GM19395 (cell line): Measurements from ENCODE around the gene ANAPC4.
"Not testable (repeated sequence)": the region's sequence is repeated elsewhere in the genome, so short reads cannot be mapped to it uniquely, and the experiment has no call there.

Source experiments
- ATAC-seq: cut with Tn5 transposase; IDR thresholded peaks from one replicate; pipeline ENCODE4 v1.9.1; 2021; ENCODE audit warnings: mild to moderate bottlenecking, moderate library complexity; ENCODE audit not compliant: unreplicated experiment

ANAPC4 gene

DNA sequence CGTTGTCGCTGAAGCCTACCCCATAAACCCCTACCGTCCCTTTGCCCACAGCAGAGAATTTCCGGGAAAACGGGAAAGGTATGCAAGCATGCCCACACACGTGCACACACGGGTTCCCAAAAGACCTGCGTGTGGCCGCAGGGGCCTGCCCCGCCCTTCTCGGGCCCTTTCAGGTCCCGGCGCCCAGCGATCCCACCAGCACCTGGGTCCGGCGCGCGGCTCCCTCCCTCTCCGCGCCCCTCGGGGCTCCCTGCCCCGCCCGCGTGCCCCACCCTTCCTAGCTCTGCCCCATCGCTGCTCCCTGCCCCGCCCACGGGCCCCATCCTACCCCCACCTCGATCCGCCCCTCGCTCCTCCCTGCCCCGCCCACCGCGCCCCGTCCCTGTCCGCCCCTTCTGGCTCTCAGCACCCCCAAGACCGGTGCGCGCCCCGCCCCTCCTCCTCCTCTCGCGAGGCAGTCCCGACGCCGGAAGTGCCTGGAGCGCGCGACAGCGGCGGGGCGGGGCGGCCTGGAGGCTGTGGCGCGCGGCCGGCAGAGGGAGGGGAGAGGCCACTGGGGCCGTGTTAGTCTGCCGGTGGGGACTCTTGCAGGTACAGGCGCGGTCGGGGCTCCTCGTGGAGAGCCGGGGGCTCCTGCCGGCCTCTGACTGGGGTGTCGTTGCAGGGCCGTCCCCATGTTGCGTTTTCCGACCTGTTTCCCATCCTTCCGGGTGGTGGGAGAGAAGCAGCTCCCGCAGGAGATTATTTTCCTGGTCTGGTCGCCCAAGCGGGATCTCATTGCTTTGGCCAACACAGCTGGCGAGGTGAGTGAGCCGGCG is at the start of gene ANAPC4:
TSS of gene ANAPC4 (plus strand) at position 510 of the 818 bp plus-strand sequence. CDS start at position 675, 165 bp downstream.
- peak; percentile 91 for ATAC-seq

GRCh38 chr4:25328463-25328862 is 48.6 kb upstream of the ANAPC4 start:
- ATAC-seq, result not testable (repeated sequence)

GRCh38 chr4:25330335-25330734 is 46.7 kb upstream of the ANAPC4 start:
- ATAC-seq, result no peak

DNA sequence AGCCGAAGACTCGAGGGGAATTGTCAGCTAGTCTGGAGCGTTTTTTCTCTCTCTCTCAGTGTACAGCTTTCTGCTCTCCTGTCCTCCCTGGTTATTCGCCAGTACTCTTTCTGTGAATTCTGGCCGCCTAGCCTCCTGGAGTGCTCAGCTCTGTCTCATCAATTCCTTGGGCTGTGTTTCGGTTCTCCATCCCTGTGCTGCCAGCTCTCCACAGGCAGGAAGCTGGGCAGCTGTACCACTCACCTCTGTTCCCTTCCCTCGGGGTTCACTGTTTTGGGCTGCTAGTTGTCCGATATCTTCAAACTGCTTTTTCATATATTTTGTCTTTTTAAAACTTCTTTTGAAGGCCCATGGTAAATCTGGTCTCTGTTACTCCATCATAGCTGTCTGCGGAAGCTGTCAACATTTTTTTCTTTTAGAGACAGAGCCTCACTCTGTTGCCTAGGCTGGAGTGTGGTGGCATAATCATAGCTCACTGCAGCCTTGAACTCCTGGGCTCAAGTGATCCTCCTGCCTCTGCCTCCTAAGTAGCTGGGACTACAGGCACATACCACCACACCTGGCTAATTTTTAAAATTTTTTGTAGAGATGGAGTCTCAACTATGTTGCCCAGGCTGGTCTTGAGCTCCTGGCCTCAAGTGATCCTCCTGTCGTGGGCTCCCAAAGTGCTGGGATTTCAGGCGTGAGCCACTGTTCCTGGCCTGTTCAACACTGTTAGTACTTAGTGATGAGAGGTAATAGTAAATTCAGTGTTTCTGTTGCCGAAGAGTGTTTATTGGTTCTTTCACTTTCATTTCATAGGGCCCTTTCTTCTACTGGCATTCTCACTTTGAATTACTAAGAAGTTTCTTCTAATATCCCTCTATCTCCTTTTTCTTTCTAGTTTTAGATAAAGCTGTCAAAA is 45.9 kb upstream of the ANAPC4 start:
- ATAC-seq, result peak; percentile 91

DNA sequence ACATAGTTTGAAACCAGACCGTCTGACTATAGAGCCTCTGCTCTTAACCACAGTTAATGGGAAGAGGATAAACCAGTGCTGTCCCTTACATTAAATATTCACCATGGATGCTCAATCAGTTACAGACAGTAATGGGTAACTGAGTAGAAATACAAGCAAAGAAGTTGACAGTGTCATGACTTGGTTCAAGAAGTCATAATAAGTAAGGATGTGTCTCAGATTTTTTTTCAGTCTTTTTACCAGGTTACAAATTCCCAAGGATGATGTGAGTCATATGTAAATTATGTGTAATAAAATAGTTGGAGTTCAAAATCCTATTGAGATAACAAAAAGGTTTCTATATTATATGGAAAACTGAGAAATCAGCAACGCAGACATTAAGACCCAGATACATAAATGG is 33.4 kb upstream of the ANAPC4 start:
- ATAC-seq, result no peak

DNA sequence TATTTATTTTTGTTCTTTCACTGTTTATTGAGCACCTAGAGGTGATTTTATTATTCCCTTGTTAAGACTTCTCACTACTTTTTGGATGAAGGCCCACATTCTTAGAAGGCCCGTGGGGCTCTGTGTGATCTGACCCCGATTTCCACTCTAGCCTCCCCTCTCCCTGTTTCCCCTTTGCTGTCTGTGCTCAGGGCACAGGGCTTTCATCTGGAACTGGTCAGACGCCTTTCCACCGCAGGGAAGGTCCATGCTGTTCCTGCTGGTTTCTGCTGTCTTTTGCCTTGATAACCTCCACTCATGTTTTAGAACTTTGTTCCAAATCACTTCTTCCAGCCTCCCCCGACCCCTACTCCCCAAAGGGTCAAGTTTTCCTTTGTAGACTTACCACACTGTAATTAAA is 31.3 kb upstream of the ANAPC4 start:
- no peak for ATAC-seq

GRCh38 chr4:25346913-25347312 is 30.1 kb upstream of the ANAPC4 start:
- peak; percentile 87 for ATAC-seq

DNA sequence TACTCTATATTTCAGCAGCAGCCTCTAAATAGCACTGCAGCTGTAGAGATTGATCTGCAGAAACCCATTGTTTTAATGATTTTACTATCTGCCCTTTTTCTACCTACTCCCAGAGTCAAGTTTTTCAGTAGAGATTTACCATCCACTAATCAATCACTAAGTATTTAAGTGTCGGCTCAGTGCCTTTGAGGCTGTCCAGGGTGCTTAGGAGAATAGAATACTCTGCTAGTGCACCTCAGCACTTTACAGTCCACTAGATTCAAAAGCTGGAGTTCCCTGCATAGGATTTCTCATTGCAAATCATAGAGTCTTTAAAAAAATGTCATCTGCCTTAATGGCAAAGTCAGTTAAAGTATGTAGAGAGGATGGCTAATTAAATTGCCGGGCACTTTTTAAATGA is 29.6 kb upstream of the ANAPC4 start:
- ATAC-seq, result no peak

- no peak for ATAC-seq
Measured at GRCh38 chr4:25347971-25348370, 29.1 kb upstream of the ANAPC4 start.

DNA sequence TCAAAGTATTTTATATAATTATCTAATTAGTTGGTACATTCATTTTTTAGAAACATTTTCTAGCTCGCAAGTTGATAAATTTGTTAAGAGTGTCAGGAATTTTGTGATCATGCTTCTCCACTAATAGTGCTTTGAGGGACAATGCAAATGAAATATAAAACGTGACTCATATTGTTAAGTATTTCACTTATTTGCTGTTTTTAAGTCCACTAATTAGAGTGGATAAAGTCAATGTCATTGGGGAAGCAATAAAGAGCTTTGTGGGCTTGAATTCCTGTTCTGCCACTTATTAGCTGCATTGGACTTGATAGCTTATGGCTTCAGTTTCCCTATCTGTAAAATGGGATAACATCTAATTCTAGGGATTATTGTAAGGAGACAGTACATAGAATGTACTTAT is 26.5 kb upstream of the ANAPC4 start:
- no peak for ATAC-seq

DNA sequence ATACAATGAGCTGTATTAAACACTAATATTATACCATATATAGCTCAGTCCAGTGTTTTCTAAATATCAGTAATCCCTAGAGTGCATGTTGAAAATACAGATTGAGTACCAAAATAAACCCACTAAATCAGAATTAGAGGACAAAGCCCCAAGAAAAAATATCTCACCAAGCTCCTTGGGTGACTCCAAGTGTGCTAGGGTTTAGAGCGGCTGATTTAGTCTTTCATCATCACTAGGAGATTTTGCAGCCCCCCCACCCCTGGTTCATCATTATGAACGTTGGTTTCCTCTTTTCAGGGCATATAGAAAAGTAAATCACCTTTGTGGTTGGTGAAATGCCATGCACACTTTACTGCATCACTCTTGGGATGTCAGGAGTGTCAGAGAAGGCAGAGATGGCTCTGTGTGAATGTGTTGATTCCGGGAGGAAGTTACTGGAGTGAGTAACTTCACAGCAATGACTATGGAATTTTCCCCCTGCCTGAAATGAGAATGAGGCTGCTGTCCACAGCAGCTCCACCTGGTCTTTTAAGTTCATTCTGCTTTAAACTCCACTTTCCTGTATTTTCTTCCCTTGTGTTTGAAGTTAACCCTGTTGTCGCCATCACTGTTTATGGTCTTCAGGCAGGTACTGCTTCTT is 25.2 kb upstream of the ANAPC4 start:
- no peak for ATAC-seq

GRCh38 chr4:25356068-25356467 is 21.0 kb upstream of the ANAPC4 start:
- no peak for ATAC-seq

GRCh38 chr4:25358515-25359275 is 18.4 kb upstream of the ANAPC4 start:
- ATAC-seq, result no peak

- ATAC-seq, result no peak
Measured at GRCh38 chr4:25361253-25361652, 15.8 kb upstream of the ANAPC4 start.

DNA sequence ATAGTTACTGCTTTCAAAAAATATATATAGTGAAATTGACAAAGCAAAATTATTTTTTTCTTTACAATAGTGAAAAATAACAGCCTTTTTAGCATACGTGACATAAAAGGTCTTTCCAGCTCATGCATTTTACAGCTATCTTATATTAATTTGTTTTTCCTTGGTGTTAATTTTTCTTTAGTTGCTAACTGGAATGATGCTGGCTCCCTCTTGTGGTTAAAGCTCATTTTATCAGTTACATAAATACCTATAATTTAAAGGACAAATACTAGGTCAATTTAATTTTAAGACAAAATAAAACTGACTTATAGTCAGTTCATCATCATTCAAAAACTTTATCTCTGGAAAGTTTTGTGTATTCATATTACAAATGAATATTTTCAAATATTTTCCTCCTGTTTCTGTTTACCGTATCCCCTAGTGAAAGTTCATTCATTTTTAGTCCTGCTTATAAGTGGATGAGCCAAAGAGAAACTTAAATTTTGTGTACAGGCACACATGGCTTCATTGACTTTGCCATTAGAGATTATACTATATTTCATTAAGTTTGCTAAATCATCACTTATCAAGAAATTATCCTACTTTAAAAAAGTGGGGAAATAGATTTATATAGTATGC is 9.9 kb upstream of the ANAPC4 start:
- peak; percentile 56 for ATAC-seq

DNA sequence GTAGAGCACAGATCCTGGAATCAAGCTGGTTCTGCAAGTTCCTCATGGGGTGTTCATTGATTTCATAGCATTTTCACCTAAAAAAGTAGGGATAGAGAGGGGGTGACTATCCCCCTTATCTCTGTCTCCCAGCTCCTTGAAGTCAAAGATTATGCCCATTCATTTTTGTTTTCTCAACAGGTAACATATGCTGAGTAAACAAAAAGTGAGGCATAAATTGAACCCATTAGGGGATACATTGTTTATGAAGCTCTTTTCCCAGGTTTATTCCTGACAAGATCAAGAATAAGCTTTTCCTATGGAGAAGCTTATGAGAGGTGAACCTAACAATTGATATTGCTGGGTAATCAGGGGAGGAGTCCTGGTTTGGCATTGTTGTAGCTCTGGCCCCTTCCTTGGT is 9.2 kb upstream of the ANAPC4 start:
- ATAC-seq, result no peak

DNA sequence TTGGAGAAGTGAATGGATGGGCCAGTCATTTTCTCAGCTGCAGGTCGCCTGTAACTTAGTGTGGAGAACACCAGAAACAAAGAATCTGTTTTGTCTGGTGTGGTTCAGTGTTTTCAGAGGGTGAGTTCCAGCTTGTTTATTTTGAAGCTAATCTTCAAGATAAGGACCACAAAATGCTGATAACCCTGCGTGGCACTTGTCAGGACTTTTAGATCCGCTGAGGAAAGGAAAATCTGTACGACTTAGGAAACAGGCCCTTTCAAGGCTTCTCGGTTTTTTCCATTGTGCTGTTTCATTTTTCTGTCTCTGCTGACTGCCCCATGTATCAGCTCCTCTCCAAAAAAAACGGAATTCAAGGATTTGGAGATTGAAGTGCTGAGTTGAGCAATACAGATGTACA is 8.7 kb upstream of the ANAPC4 start:
- no peak for ATAC-seq

- ATAC-seq, result no peak
Measured at GRCh38 chr4:25370242-25370641, 6.8 kb upstream of the ANAPC4 start.

- ATAC-seq, result not testable (repeated sequence)
Measured at GRCh38 chr4:25372549-25372948, 4.5 kb upstream of the ANAPC4 start.
